ENCODE measurements around the gene ACOT7.

- no peak for TF ChIP-seq CTCF (IDR thresholded peaks at IDR 0.05)
- TF ChIP-seq EP300 (IDR thresholded peaks at IDR 0.05), result no peak
Observed at GRCh38 chr1:6435547-6435946, 42.0 kb upstream of the ACOT7 start.
